HEK293 (cell line): ENCODE results near the gene DLX3.

Experiments
- EGR2 ChIP-seq: fragments of 450-650 bp; formaldehyde crosslinking; IDR thresholded peaks from 2 replicates; pipeline ENCODE4 v1.5.1; 2016; ENCODE audit warnings: low read depth, missing biosample characterization, missing genetic modification characterization
- IKZF3 ChIP-seq: fragments of 450-650 bp; IDR thresholded peaks from 2 replicates; pipeline ENCODE4 v1.5.0; 2018; ENCODE audit warnings: missing biosample characterization, mild to moderate bottlenecking, missing genetic modification characterization, moderate library complexity
- SCRT2 ChIP-seq: fragments of 450-650 bp; formaldehyde crosslinking; IDR thresholded peaks from 2 replicates; pipeline ENCODE4 v1.5.1; 2016; ENCODE audit warnings: missing biosample characterization, missing genetic modification characterization
- SETDB1 ChIP-seq: IDR thresholded peaks from one replicate; pipeline ENCODE4 v1.6.1; 2017; ENCODE audit warnings: mild to moderate bottlenecking, low read length, moderate library complexity, mixed read lengths; ENCODE audit not compliant: insufficient read length
- TCF7L2 ChIP-seq: IDR thresholded peaks from 2 replicates; pipeline ENCODE4 v1.6.1; 2011; ENCODE audit warnings: low read depth, mild to moderate bottlenecking, inconsistent platforms, low read length, moderate library complexity, borderline replicate concordance
- TRIM28 ChIP-seq: IDR thresholded peaks from 2 replicates; pipeline ENCODE4 v1.6.1; 2011; ENCODE audit warnings: low read length, control low read depth, borderline replicate concordance
- ZBTB17 ChIP-seq: fragments of 450-650 bp; formaldehyde crosslinking; IDR thresholded peaks from 2 replicates; pipeline ENCODE4 v1.5.1; 2016; ENCODE audit warnings: missing biosample characterization, missing genetic modification characterization
- ZBTB20 ChIP-seq: fragments of 450-650 bp; formaldehyde crosslinking; IDR thresholded peaks from 2 replicates; pipeline ENCODE4 v1.5.1; 2016; ENCODE audit warnings: missing biosample characterization, missing genetic modification characterization
- ZNF112 ChIP-seq: fragments of 450-650 bp; formaldehyde crosslinking; IDR thresholded peaks from 2 replicates; pipeline ENCODE4 v1.5.0; 2017; ENCODE audit warnings: missing biosample characterization, missing genetic modification characterization
- ZNF146 ChIP-seq: fragments of 450-650 bp; formaldehyde crosslinking; IDR thresholded peaks from 2 replicates; pipeline ENCODE4 v1.5.1; 2016; ENCODE audit warnings: missing biosample characterization, missing genetic modification characterization
- ZNF175 ChIP-seq: fragments of 450-650 bp; formaldehyde crosslinking; IDR thresholded peaks from 2 replicates; pipeline ENCODE4 v1.5.1; 2016; ENCODE audit warnings: missing biosample characterization, missing genetic modification characterization
- ZNF2 ChIP-seq: fragments of 450-650 bp; formaldehyde crosslinking; IDR thresholded peaks from 2 replicates; pipeline ENCODE4 v1.5.1; 2016; ENCODE audit warnings: missing biosample characterization, missing genetic modification characterization
- ZNF221 ChIP-seq: fragments of 450-650 bp; formaldehyde crosslinking; IDR thresholded peaks from 2 replicates; pipeline ENCODE4 v1.5.1; 2017; ENCODE audit warnings: missing biosample characterization, missing genetic modification characterization, borderline replicate concordance
- ZNF266 ChIP-seq: fragments of 450-650 bp; formaldehyde crosslinking; IDR thresholded peaks from 2 replicates; pipeline ENCODE4 v1.5.1; 2016; ENCODE audit warnings: missing biosample characterization, missing genetic modification characterization, low read depth
- ZNF302 ChIP-seq: fragments of 450-650 bp; formaldehyde crosslinking; IDR thresholded peaks from 2 replicates; pipeline ENCODE4 v1.5.1; 2016; ENCODE audit warnings: missing biosample characterization, missing genetic modification characterization, low read depth
- ZNF311 ChIP-seq: fragments of 450-650 bp; formaldehyde crosslinking; IDR thresholded peaks from 2 replicates; pipeline ENCODE4 v1.5.1; 2017; ENCODE audit warnings: missing biosample characterization, missing genetic modification characterization, borderline replicate concordance
- ZNF335 ChIP-seq: fragments of 450-650 bp; formaldehyde crosslinking; conservative IDR thresholded peaks from 2 replicates; pipeline ENCODE4 v1.5.1; 2016; ENCODE audit warnings: missing biosample characterization, missing genetic modification characterization
- ZNF394 ChIP-seq: fragments of 450-650 bp; formaldehyde crosslinking; IDR thresholded peaks from 2 replicates; pipeline ENCODE4 v1.5.1; 2016; ENCODE audit warnings: missing biosample characterization, missing genetic modification characterization, mild to moderate bottlenecking, moderate library complexity, borderline replicate concordance
- ZNF433 ChIP-seq: fragments of 450-650 bp; formaldehyde crosslinking; IDR thresholded peaks from 2 replicates; pipeline ENCODE4 v1.5.1; 2016; ENCODE audit warnings: missing biosample characterization, missing genetic modification characterization, low read depth
- ZNF473 ChIP-seq: fragments of 450-650 bp; formaldehyde crosslinking; IDR thresholded peaks from 2 replicates; pipeline ENCODE4 v1.5.1; 2017; ENCODE audit warnings: missing biosample characterization, missing genetic modification characterization
- ZNF510 ChIP-seq: fragments of 450-650 bp; formaldehyde crosslinking; IDR thresholded peaks from 2 replicates; pipeline ENCODE4 v1.5.1; 2018; ENCODE audit warnings: mild to moderate bottlenecking, missing genetic modification characterization, missing biosample characterization; ENCODE audit not compliant: insufficient replicate concordance
- ZNF548 ChIP-seq: fragments of 450-650 bp; formaldehyde crosslinking; IDR thresholded peaks from 2 replicates; pipeline ENCODE4 v1.5.1; 2016; ENCODE audit warnings: missing biosample characterization, missing genetic modification characterization
- ZNF660 ChIP-seq: fragments of 450-650 bp; IDR thresholded peaks from 2 replicates; pipeline ENCODE4 v1.5.1; 2018; ENCODE audit warnings: missing biosample characterization, mild to moderate bottlenecking, missing genetic modification characterization
- ZNF701 ChIP-seq: fragments of 450-650 bp; formaldehyde crosslinking; IDR thresholded peaks from 2 replicates; pipeline ENCODE4 v1.5.1; 2016; ENCODE audit warnings: missing biosample characterization, missing genetic modification characterization
- ZNF76 ChIP-seq: fragments of 450-650 bp; formaldehyde crosslinking; IDR thresholded peaks from 2 replicates; pipeline ENCODE4; 2016; ENCODE audit warnings: low read depth, missing biosample characterization, missing genetic modification characterization, borderline replicate concordance
- ZNF776 ChIP-seq: fragments of 450-650 bp; formaldehyde crosslinking; IDR thresholded peaks from 2 replicates; pipeline ENCODE4 v1.5.0; 2017; ENCODE audit warnings: missing biosample characterization, missing genetic modification characterization, borderline replicate concordance
- ZNF785 ChIP-seq: fragments of 450-650 bp; formaldehyde crosslinking; IDR thresholded peaks from 2 replicates; pipeline ENCODE4 v1.5.1; 2016; ENCODE audit warnings: missing biosample characterization, missing genetic modification characterization
- TF ChIP-seq, protein P1 (sequence below): fragments of 450-650 bp; formaldehyde crosslinking; IDR thresholded peaks from 2 replicates; pipeline ENCODE4 v1.5.1; 2016; ENCODE audit warnings: missing biosample characterization, missing genetic modification characterization
- TF ChIP-seq, protein P2 (sequence below): fragments of 450-650 bp; formaldehyde crosslinking; IDR thresholded peaks from 2 replicates; pipeline ENCODE4 v1.5.1; 2017; ENCODE audit warnings: missing biosample characterization, mild to moderate bottlenecking, missing genetic modification characterization, moderate library complexity
- TF ChIP-seq, protein P3 (sequence below): fragments of 450-650 bp; formaldehyde crosslinking; IDR thresholded peaks from 2 replicates; pipeline ENCODE4 v1.5.1; 2017; ENCODE audit warnings: missing biosample characterization, missing genetic modification characterization
- TF ChIP-seq, protein P4 (sequence below): fragments of 450-650 bp; formaldehyde crosslinking; IDR thresholded peaks from 2 replicates; pipeline ENCODE4 v1.5.1; 2016; ENCODE audit warnings: missing biosample characterization, missing genetic modification characterization
- TF ChIP-seq, protein P5 (sequence below): fragments of 450-650 bp; formaldehyde crosslinking; IDR thresholded peaks from 2 replicates; pipeline ENCODE4 v1.5.1; 2016; ENCODE audit warnings: missing biosample characterization, missing genetic modification characterization

The DLX3 gene

DNA sequence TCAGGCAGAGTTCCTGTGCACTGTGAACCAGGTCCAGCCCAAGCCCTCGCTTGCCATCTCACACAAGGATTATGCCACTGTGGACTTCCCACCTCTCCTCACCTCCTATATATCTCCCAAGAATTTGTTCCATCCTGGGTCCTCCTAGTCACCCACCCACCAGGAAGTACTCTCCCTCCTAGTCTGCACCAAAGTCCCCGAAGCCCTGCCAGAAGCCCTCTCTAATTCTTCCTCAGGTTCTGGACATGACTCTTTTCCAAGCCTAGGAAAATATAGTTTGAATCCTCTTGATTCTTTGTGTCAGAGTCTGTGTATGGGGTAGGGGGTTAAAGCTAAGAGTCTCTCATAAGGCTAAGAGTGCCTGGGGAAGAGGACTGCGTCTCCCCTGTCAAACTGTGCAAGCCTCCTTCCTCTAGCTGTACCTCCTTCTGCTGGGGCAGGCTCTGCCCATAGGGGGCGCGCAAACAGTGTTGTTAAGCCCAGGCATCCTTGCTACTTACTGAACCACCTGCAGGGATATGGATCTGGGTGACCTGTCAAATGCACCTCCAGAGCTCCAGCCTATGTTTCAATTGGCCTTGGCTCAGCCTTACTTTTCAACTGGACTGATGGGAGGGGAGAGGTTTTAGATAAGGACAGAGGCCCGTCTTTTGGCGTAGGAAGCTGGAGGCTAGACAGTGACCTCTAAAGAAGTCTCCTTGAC is 42.7 kb downstream of the DLX3 start (continued):
- TF ChIP-seq, protein P1, sequence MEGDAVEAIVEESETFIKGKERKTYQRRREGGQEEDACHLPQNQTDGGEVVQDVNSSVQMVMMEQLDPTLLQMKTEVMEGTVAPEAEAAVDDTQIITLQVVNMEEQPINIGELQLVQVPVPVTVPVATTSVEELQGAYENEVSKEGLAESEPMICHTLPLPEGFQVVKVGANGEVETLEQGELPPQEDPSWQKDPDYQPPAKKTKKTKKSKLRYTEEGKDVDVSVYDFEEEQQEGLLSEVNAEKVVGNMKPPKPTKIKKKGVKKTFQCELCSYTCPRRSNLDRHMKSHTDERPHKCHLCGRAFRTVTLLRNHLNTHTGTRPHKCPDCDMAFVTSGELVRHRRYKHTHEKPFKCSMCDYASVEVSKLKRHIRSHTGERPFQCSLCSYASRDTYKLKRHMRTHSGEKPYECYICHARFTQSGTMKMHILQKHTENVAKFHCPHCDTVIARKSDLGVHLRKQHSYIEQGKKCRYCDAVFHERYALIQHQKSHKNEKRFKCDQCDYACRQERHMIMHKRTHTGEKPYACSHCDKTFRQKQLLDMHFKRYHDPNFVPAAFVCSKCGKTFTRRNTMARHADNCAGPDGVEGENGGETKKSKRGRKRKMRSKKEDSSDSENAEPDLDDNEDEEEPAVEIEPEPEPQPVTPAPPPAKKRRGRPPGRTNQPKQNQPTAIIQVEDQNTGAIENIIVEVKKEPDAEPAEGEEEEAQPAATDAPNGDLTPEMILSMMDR: peak; percentile 84
- TF ChIP-seq ZNF76 (tag by site-specific recombination): no peak
- no peak for TF ChIP-seq ZNF473 (tag by site-specific recombination)
- no peak for TF ChIP-seq TCF7L2
- no peak for TF ChIP-seq ZBTB20 (tag by site-specific recombination)
- peak; percentile 48; the same call in 1 of the 2 replicates for TF ChIP-seq ZNF660 (tag by site-specific recombination)
- TF ChIP-seq ZNF112 (tag by site-specific recombination): no peak
- TF ChIP-seq ZNF221 (tag by site-specific recombination): no peak
- TF ChIP-seq ZNF335 (tag by site-specific recombination): peak; percentile 53; the same call in 1 of the 2 replicates
- no peak for TF ChIP-seq ZNF311
- no peak for TF ChIP-seq SETDB1
- TF ChIP-seq ZNF548 (tag by site-specific recombination): no peak
- TF ChIP-seq ZNF175 (tag by site-specific recombination): no peak
- TF ChIP-seq ZNF510 (tag by site-specific recombination): no peak
- TF ChIP-seq ZNF266 (tag by site-specific recombination): no peak
- no peak for TF ChIP-seq TRIM28
- no peak for TF ChIP-seq ZNF701
- TF ChIP-seq, protein P2, sequence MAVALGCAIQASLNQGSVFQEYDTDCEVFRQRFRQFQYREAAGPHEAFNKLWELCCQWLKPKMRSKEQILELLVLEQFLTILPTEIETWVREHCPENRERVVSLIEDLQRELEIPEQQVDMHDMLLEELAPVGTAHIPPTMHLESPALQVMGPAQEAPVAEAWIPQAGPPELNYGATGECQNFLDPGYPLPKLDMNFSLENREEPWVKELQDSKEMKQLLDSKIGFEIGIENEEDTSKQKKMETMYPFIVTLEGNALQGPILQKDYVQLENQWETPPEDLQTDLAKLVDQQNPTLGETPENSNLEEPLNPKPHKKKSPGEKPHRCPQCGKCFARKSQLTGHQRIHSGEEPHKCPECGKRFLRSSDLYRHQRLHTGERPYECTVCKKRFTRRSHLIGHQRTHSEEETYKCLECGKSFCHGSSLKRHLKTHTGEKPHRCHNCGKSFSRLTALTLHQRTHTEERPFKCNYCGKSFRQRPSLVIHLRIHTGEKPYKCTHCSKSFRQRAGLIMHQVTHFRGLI (tag by site-specific recombination): no peak; the same call in 1 of the 2 replicates
- TF ChIP-seq, protein P3, sequence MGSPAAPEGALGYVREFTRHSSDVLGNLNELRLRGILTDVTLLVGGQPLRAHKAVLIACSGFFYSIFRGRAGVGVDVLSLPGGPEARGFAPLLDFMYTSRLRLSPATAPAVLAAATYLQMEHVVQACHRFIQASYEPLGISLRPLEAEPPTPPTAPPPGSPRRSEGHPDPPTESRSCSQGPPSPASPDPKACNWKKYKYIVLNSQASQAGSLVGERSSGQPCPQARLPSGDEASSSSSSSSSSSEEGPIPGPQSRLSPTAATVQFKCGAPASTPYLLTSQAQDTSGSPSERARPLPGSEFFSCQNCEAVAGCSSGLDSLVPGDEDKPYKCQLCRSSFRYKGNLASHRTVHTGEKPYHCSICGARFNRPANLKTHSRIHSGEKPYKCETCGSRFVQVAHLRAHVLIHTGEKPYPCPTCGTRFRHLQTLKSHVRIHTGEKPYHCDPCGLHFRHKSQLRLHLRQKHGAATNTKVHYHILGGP (tag by site-specific recombination): no peak
- TF ChIP-seq IKZF3: no peak
- TF ChIP-seq ZNF2 (tag by site-specific recombination): peak; percentile 58; the same call in 1 of the 2 replicates
- no peak for TF ChIP-seq ZNF785 (tag by site-specific recombination)
- no peak for TF ChIP-seq ZNF302 (tag by site-specific recombination)
- no peak for TF ChIP-seq ZNF433 (tag by site-specific recombination)
- no peak for TF ChIP-seq ZNF776 (tag by site-specific recombination)
- TF ChIP-seq SCRT2: no peak
- TF ChIP-seq, protein P4, sequence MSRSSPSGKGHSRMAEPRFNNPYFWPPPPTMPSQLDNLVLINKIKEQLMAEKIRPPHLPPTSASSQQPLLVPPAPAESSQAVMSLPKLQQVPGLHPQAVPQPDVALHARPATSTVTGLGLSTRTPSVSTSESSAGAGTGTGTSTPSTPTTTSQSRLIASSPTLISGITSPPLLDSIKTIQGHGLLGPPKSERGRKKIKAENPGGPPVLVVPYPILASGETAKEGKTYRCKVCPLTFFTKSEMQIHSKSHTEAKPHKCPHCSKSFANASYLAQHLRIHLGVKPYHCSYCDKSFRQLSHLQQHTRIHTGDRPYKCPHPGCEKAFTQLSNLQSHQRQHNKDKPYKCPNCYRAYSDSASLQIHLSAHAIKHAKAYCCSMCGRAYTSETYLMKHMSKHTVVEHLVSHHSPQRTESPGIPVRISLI: no peak
- TF ChIP-seq EGR2: no peak
- no peak for TF ChIP-seq ZNF146
- no peak; the same call in 1 of the 2 replicates for TF ChIP-seq ZBTB17 (tag by site-specific recombination)
- TF ChIP-seq, protein P5, sequence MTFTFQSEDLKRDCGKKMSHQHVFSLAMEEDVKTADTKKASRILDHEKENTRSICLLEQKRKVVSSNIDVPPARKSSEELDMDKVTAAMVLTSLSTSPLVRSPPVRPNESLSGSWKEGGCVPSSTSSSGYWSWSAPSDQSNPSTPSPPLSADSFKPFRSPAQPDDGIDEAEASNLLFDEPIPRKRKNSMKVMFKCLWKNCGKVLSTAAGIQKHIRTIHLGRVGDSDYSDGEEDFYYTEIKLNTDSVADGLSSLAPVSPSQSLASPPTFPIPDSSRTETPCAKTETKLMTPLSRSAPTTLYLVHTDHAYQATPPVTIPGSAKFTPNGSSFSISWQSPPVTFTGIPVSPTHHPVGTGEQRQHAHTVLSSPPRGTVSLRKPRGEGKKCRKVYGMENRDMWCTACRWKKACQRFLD (tag by site-specific recombination): no peak
- TF ChIP-seq ZNF394 (tag by site-specific recombination): no peak
